ENCODE measurements around the gene ROCK2.
A peak's percentile ranks its signal among the peaks of the same experiment; 100 is the strongest.
"Not testable (repeated sequence)": the region's sequence is repeated elsewhere in the genome, so short reads cannot be mapped to it uniquely, and the experiment has no call there.

ROCK2 gene

DNA sequence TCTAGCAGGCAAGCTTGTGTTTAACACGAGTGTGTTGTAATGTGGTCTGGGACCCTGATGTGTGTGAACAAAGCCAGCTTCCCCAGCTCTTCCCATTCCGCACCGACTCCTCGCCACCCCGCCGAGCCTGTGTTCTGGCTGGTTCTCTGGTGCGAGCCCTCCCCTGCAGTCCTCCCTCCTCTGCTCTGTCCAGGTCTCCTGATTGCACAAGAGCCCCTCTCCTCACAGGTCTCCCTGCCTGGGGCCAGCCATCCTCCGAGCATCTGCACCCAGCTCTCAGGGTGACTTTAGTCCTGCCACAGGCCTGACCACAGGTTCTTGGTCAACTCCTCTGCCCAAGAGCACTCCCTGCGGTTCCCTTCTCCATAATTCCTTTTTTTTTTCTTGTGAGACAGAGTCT, 175.9 kb downstream of the ROCK2 start:
- no peak for ATAC-seq

DNA sequence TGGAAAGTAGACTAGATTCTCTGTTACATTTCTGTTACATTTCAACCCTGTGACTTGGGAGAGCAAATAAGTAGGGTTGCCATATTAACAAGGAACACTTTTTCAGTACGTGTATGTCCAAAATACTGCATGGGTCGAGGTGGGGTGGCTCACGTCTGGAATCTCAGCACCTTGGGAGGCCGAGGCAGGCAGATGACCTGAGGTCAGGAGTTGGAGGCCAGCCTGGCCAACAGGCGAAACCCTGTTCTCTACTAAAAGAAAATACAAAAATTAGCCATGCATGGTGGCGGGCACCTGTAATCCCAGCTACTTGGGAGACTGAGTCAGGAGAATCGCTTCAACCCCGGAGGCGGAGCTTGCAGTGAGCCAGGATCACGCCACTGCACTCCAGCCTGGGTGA, 178.0 kb downstream of the ROCK2 start:
- no peak for ATAC-seq

GRCh38 chr2:11165046-11165445, 179.4 kb downstream of the ROCK2 start:
- ATAC-seq, result not testable (repeated sequence)

DNA sequence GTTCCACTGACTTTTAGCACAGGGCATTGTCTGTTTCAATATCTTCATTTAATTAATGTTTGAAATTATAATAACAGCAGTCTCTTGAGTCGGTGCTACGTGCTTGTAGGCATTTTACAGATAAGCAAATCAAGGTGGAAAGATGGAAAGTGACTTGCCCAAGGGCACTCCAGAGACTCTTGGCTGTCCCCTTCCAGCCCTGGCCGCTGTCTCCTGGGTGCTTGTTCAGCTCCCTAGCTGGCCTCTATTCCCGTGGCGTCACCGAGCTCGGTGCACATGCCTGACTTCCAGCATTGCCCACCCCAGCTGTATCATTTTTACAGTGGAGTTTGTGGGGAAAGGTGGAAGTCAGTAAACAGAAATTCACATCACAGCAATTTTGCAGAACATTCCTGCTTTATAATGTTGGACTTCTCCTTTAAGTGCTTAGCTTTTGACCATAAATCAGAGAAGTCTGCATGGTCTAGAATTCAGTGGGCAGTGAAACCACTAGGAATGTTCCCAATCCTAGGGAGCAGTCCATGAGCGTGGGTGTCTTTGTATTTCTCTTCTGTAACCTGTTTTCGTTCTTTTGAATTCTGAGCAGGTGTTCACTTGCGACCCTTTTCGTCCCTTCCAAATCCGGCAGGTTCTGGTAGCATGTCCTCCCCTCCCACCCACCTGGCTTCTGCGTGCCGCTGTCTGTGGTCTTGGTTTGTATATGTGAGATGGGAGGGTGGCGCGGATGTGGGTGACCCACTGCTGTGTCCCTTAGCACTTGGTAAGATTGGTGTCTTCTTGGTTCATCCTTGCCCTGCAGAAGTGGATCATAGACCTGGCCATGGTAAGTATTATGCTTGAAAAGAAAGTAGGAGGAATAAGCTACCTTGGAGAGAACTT, 180.8 kb downstream of the ROCK2 start:
- ATAC-seq, result no peak

DNA sequence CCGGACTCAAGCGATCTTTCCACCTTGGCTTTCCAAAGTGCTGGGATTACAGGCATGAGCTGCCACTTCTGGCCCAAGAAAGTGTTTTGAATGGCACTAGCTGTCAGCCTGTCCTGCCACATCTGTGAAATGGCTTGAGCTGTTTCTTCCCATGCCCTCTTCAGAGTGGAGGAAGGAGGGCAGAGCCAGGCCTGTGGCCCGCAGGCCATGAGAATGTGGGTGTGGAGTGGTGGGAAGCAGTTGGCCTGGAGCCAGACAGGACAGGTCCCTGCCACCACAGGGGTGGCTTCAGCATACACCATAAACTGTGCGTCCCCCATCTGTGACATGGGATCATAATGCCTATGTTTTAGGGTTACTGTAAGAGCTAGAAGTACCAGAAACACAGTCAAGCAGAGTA, 182.7 kb downstream of the ROCK2 start:
- no peak for ATAC-seq

- peak; percentile 76 to 84 for ATAC-seq
These were observed 183.5 kb downstream of the ROCK2 start for GRCh38 chr2:11160731-11161455.

DNA sequence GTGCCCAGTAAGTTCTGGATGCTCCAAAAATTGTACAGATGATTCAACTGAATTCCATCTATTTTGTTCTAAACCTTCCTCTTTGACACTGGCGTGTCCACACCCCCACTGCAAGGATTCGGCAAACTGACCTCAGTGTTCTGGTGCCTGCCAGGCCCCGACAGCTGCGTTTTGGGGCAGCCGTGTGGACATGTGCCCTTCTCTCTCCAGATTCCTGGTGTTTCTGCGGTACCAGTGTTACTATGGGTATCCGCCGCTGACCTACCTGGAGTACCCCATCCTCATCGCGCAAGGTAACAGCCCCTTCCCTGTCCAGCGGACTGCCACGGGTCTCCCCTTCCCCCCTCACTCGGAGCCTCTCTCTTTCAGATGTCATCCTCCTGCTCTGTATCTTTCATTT, 184.2 kb downstream of the ROCK2 start:
- ATAC-seq, result no peak

GRCh38 chr2:11159574-11160170, 184.8 kb downstream of the ROCK2 start:
- no peak for ATAC-seq

DNA sequence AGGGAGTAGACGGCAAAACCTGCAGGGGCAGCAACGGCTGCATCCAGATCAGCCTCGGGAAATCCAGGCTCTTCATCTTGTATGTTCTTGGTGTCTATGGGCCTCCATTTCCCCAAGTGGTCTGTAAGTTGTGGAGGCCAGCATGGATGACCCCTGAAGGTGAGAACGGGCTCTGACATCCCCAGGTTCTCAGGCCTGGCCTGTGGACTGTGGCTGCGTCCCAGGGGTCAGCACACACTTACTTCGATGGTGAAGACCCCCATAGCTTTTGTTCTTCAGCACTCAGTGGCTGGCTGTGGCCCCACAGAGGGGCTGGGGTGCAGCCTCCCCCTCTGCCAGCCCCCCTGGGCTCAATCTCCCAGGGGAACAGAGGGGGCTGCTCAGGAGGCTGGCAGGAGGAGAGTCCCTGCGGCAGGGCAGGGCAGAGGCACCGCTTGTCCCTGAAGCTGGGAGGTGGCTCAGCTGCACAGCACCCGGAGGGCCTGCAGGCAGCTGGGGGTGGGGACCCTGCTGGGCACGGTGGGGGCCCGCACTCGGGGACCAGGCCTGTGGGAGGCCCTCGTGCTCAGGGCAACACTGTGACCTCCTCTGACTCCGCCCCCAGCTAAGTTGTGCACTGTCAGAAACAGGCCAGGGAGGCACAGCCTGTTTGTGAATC, 185.4 kb downstream of the ROCK2 start:
- ATAC-seq, result no peak

DNA sequence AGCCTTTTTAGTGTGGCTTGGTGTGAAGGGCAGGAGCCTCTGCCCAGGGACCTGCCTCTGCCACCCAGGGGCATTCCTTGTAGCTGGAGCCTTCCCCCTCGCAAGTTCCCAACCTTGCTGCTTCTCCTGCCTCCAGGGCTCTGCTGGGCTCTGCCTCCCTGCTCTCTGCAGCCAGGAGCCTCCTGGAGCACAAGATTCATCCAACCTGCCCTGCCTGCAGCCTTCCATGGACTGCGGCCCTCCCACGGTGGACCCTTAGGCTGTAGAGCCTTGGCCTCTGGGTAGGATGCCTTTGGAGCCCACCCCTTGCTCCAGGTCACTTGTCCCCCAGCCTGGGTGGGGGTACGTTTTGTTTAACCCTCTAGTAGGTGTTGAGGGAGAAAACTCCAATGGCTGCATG, 186.7 kb downstream of the ROCK2 start:
- ATAC-seq, result no peak

DNA sequence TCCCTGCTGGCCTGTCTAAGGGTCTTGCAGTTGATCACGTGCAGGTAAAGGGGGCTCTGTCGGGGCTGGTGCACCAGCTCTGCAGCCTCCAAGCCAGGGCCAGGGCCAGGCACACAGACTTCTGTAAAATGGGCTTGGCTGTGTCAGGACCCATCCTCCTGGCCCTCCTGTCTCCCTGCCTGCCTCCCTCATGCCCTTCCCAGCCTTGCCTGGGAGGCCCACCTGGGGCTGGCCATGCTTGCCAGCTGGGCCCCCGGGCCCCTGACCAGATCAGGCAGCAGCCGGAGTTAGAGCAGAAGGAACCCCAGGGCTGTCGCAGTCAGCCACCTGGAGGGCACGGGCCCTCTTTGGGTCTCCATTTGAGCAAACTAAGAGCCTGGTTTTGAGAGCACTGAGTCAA, 187.1 kb downstream of the ROCK2 start:
- no peak for ATAC-seq

- ATAC-seq, result no peak
These were observed 187.9 kb downstream of the ROCK2 start for GRCh38 chr2:11156396-11157075.

- peak; percentile 83 to 84 for ATAC-seq
These were observed 188.9 kb downstream of the ROCK2 start, which contains the start of gene SLC66A3 for GRCh38 chr2:11155381-11156035. Gene SLC66A3 (plus strand): TSS chr2:11155467. CDS start chr2:11155547, 80 bp downstream.

DNA sequence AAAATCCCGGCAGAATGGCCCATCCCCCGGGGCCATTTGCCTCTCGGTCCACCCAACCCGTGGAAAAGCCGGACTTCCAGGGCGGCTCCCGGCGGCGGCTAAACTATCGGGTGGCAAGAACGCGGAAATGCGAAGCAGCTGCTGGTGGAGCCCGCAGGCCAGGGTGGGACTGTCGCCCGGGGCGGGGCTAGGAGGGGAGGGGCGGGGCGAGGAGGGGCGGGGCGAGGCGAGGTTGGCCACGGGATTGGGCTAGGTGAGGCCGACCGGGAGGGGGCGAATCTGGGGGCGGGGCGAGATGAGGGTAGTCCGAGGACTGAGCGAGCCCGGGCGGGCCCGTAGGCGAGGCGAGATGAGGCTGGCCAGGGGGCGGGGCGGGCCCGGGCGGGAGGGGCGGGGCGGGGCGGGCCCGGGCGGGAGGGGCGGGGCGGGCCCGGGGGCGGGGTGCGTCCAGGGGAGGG, 189.5 kb downstream of the ROCK2 start:
- ATAC-seq, result peak; percentile 91 to 95

GRCh38 chr2:11154016-11154922, 190.2 kb downstream of the ROCK2 start:
- peak in 1 of 2 donors; percentile 0 for ATAC-seq

- no peak for ATAC-seq
These were observed 191.8 kb downstream of the ROCK2 start for GRCh38 chr2:11152591-11152990.

GRCh38 chr2:11147263-11147662, 197.2 kb downstream of the ROCK2 start:
- no peak for ATAC-seq

- no peak for ATAC-seq
These were observed 198.4 kb downstream of the ROCK2 start for GRCh38 chr2:11146076-11146475.

DNA sequence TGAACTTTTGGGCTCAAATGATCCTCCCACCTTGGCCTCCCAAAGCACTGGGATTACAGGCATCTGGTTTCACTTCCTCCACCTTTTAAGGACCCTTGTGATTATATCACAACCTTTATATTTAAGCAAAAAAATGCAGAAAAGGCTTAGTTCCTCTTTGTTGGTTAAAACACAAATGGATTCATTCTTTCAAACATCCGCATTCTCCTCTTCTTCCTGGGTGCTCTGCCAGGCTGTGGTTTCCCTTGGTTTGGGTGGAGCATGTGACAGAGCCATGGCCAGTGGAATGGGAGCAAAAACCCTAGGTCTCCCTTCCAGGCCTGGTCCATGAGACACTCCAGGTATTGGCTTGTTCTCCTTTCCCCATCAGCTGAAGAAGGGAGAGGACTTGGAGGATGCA, 199.1 kb downstream of the ROCK2 start:
- no peak for ATAC-seq

DNA sequence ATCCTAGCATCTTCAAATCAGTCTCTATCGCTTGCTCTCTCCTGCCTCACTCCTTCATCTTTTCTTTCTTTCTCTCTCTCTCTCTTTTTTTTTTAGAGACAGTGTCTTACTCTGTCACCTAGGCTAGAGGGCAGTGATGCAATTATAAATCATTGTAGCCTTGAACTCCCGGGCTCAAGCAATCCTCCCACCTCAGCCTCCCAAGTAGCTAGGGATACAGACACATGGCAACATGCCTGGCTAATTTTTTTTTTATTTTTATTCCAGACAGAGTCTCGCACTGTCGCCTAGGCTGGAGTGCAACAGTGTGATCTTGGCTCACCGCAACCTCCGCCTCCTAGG, 199.7 kb downstream of the ROCK2 start:
- ATAC-seq, result no peak

Data from activated CD4-positive, CD25-positive, alpha-beta regulatory T cell treated with anti-CD3 and anti-CD28 coated beads, Interleukin-2, amount 50 U/mL, for 24 hours (primary cell).